Heart left ventricle (tissue), 16 donors: ENCODE data around the gene PTTG2. TPM values are rescaled to one million over a fixed set of nuclear protein-coding genes. Genes with fewer than 3 reads are reported as not detected.
A peak's percentile ranks its signal among the peaks of the same experiment; 100 is the strongest.

Experiments
- ATAC-seq, 4 donors: fragments of 200-7000 bp; cut with Tn5 transposase; one replicate each; pipeline ENCODE4 v1.9.1; 2020 to 2022; ENCODE audit warnings: moderate library complexity in 4 of 4, mild to moderate bottlenecking in 3 of 4, moderate number of reproducible peaks in 1 of 4
- DNase-seq, 5 donors: peaks; one replicate each; pipeline ENCODE4 v3.0.0-alpha.2; 2020
- H3K27ac ChIP-seq, 12 donors: fragments of 200-600 bp; sonication (generic) in 4 of 12; one replicate each; pipeline versions ENCODE4 v1.5.0 to v1.8.0; 2016 to 2022; ENCODE audit warnings: mild to moderate bottlenecking in 2 of 12
- H3K27me3 ChIP-seq, 9 donors: fragments of 200-600 bp; sonication (generic) in 2 of 9; one replicate each; pipeline versions ENCODE4 v1.5.1 to v1.8.0; 2016 to 2022; ENCODE audit warnings: mild to moderate bottlenecking in 3 of 9
- H3K36me3 ChIP-seq, 9 donors: fragments of 200-600 bp; sonication (generic) in 2 of 9; one replicate each; pipeline versions ENCODE4 v1.5.0 to v1.8.0; 2018 to 2022; ENCODE audit warnings: mild to moderate bottlenecking in 2 of 9
- H3K4me1 ChIP-seq, 12 donors: fragments of 200-600 bp; sonication (generic) in 4 of 12; one replicate each; pipeline versions ENCODE4 v1.5.0 to v1.8.0; 2016 to 2022; ENCODE audit warnings: mild to moderate bottlenecking in 3 of 12
- H3K4me3 ChIP-seq, 12 donors: fragments of 200-600 bp; sonication (generic) in 4 of 12; one replicate each; pipeline versions ENCODE4 v1.5.0 to v1.8.0; 2017 to 2022; ENCODE audit warnings: mild to moderate bottlenecking in 9 of 12, moderate library complexity in 4 of 12
- H3K9me3 ChIP-seq, 12 donors: fragments of 200-600 bp; sonication (generic) in 4 of 12; one replicate each; pipeline versions ENCODE4 v1.5.0 to v1.8.0; 2016 to 2022; ENCODE audit warnings: mild to moderate bottlenecking in 1 of 12
- POLR2A ChIP-seq, 2 donors: fragments of 450-650 bp; IDR thresholded peaks; one replicate each; pipeline ENCODE4 v1.6.1; 2017; ENCODE audit warnings: antibody characterized with exemption in 2 of 2, mild to moderate bottlenecking in 2 of 2, moderate library complexity in 2 of 2
- WGBS, 4 donors: extraction: QIAGEN DNeasy Blood & Tissue Kit in 2 of 4; methylation state at CpG; one replicate each; pipeline versions ENCODE4 v1.1.5 to v1.1.7; 2013 to 2018; 5-methylcytosine and 5-hydroxymethylcytosine counted together
- intact Hi-C, 10 donors: fragments of 100-400 bp; cut with DNase I; formaldehyde crosslinking; loops; one replicate each; pipeline versions ENCODE4 v1.11.1 to v1.14.2; 2022
- long read RNA-seq, 3 donors: library from polyadenylated mRNA; unstranded; transcript quantifications; one replicate each; pipeline ENCODE4 v2.0.0, GENCODE V29; 2020 to 2021
- polyA plus RNA-seq, 2 donors: library from polyadenylated mRNA; stranded (reverse); fragments of 200-250 nt; gene quantifications; one replicate each; pipeline ENCODE4 v1.2.3, GENCODE V29; 2013
- total RNA-seq, 9 donors: library from RNA; depleted of rRNA in 2 of 9; stranded (reverse); fragments of >200 nt in 2 of 9; fragmentation: NEBNext Ultra II Directional in 3 of 9; extraction: Animal tissue kit (Norgen Biotek cat#: 25700) in 3 of 9; gene quantifications; one replicate each; pipeline versions ENCODE4 v1.1.0 to v1.2.4, GENCODE V29; 2016 to 2023
- TF ChIP-seq, protein P1 (sequence below), 12 donors: fragments of 200-600 bp; sonication (generic) in 4 of 12; IDR thresholded peaks; one replicate each; pipeline versions ENCODE4 v1.5.0 to v1.8.0; 2018 to 2022; ENCODE audit warnings: antibody characterized with exemption in 12 of 12, mild to moderate bottlenecking in 5 of 12
- donor health status: ischemic (EF 13 %, LVEDD 7.1; RV severe dilation, severe dysfunction).
- donor health status: healthy with polysubstance abuse.
- donor health status: DM: no; HTN: yes; CAD: no.
- donor health status: DM: no; HTN: no; CAD: no.
- donor health status: ischemic (EF 25% LVEDD 6.9; RV normal size, moderate dysfunction).
- donor health status: ischemic (EF 25% LVEDD 5.7; RV mildly dilated, moderate dysfunction).
- donor health status: healthy.
- donor health status: DM: yes; HTN: yes; CAD: no.
- donor health status: ischemic (EF 35%, LVEDD 5.7; RV mildly dilated, moderate dysfunction).
- donor health status: nonischemic (EF 11% LVEDD 7.7; RV severe dilation, severe dysfunction).
- donor health status: DM: yes; HTN: yes; CAD: no.
- donor health status: PGD.
- donor health status: ischemic (EF 29% LVEDD 5.4; RV normal size, mild dysfunction).
- donor health status: nonischemic (EF 23%, LVEDD 6.1; RV moderate dilation, normal function).

PTTG2 gene
- total RNA-seq (1 to 10 TPM in 4 of 9 donors, under 1 TPM in 2, not detected in 3; 0.48 to 2.3 (median 1.0) TPM), polyA plus RNA-seq (1 to 10 TPM in 1 of 2 donors, under 1 TPM in 1; 0.88 to 1.2 TPM)
- long read RNA-seq, donor 1, result 0 reads
- long read RNA-seq, donor 2, result 0 reads
- long read RNA-seq, donor 3, result 0 reads

GRCh38 chr4:37960098-37960497, at the start of gene PTTG2:
Gene PTTG2, plus strand, starts transcription at chr4:37960398. Its CDS starts 37 bp downstream, at chr4:37960435.
- intact Hi-C loops, result no loop called here
- 91 to 95% (median 92%) methylated on average over 5 of the region's 5 CpGs for WGBS, 4 donors
- ATAC-seq, result no peak

GRCh38 chr4:37914539-37914938, 45.7 kb upstream of the PTTG2 start:
- no peaks in the 10 kb centered on the region for H3K27me3 ChIP-seq
- 90 to 92% (median 91%) methylated on average over 3 of the region's 3 CpGs for WGBS, 4 donors
- peaks cover 0 to 26% (median 6%) of the 10 kb centered on the region in 12 donors for H3K4me1 ChIP-seq
- no peak for DNase-seq
- TF ChIP-seq, protein P1, sequence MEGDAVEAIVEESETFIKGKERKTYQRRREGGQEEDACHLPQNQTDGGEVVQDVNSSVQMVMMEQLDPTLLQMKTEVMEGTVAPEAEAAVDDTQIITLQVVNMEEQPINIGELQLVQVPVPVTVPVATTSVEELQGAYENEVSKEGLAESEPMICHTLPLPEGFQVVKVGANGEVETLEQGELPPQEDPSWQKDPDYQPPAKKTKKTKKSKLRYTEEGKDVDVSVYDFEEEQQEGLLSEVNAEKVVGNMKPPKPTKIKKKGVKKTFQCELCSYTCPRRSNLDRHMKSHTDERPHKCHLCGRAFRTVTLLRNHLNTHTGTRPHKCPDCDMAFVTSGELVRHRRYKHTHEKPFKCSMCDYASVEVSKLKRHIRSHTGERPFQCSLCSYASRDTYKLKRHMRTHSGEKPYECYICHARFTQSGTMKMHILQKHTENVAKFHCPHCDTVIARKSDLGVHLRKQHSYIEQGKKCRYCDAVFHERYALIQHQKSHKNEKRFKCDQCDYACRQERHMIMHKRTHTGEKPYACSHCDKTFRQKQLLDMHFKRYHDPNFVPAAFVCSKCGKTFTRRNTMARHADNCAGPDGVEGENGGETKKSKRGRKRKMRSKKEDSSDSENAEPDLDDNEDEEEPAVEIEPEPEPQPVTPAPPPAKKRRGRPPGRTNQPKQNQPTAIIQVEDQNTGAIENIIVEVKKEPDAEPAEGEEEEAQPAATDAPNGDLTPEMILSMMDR (IDR thresholded peaks at IDR 0.05), result no peak
- TF ChIP-seq POLR2A (IDR thresholded peaks at IDR 0.05), result no peak
- intact Hi-C loops, result no loop called here
- H3K4me3 ChIP-seq, result no peak overlapping the region
- no peaks in the 10 kb centered on the region for H3K9me3 ChIP-seq
- no peak overlapping the region for H3K27ac ChIP-seq
- ATAC-seq, result no peak
- H3K36me3 ChIP-seq, result peaks cover 0 to 2% (median 0%) of the 10 kb centered on the region in 9 donors

More at GRCh38 chr4:37960098-37960497, at the start of gene PTTG2:
- H3K4me1 ChIP-seq, result peaks cover 0 to 10% (median 0%) of the 10 kb centered on the region in 12 donors
- no peaks in the 10 kb centered on the region for H3K27me3 ChIP-seq
- TF ChIP-seq, protein P1 (IDR thresholded peaks at IDR 0.05), result no peak
- no peak for TF ChIP-seq POLR2A (IDR thresholded peaks at IDR 0.05)
- peak within 1 kb of the TSS in 1 of 12 donors; percentile 4 for H3K27ac ChIP-seq
- H3K4me3 ChIP-seq, result no peak within 1 kb of the TSS
- H3K9me3 ChIP-seq, result no peaks in the 10 kb centered on the region
- no peak for DNase-seq
- no peaks in the 10 kb centered on the region for H3K36me3 ChIP-seq

- WGBS, 4 donors, result 78 to 87% (median 83%) methylated on average over 7 of the region's 7 CpGs
Observed at GRCh38 chr4:37917388-37917787, 42.8 kb upstream of the PTTG2 start.

DNA sequence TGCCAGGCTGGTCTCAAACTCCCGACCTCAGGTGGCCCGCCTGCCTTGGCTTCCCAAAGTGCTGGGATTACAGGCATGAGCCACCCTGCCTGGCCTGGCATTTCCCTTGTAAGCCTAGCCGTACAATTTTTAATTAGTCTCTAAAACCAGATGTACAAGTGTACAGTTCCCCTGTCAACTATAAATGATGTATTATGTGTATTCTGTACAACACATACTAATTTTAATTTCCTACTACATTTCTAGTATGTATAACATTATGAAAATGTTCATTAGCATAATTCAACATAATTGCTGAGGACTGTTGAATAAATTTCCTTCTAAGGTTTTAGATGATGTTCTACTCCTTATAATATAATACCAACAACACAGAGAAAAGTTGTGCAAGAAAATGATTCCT, 41.5 kb upstream of the PTTG2 start:
- Histone ChIP-seq H3K36me3 (peaks cover 0 to 2% (median 0%) of the 10 kb centered on the region in 9 donors), H3K4me1 (peaks cover 0 to 14% (median 0%) of the 10 kb centered on the region in 12 donors), H3K4me3 (no peak overlapping the region), H3K27me3 (no peaks in the 10 kb centered on the region), H3K27ac (peak overlapping the region in 1 of 12 donors; percentile 14), H3K9me3 (no peaks in the 10 kb centered on the region)
- TF ChIP-seq POLR2A (IDR thresholded peaks at IDR 0.05), result no peak
- TF ChIP-seq, protein P1 (IDR thresholded peaks at IDR 0.05), result no peak
- ATAC-seq, result no peak
- 90 to 98% (median 92%) methylated on average over 3 of the region's 3 CpGs for WGBS, 4 donors
- no peak for DNase-seq
- intact Hi-C loops, result no loop called here

More at GRCh38 chr4:37917388-37917787, 42.8 kb upstream of the PTTG2 start:
- no peak for TF ChIP-seq POLR2A (IDR thresholded peaks at IDR 0.05)
- TF ChIP-seq, protein P1 (IDR thresholded peaks at IDR 0.05), result no peak
- H3K27ac ChIP-seq, result no peak overlapping the region
- ATAC-seq (peak in 1 of 4 donors; percentile 54), DNase-seq (peak in 3 of 5 donors; percentile 43 to 57 (median 52))
- peaks cover 0 to 2% (median 0%) of the 10 kb centered on the region in 9 donors for H3K36me3 ChIP-seq
- H3K9me3 ChIP-seq, result no peaks in the 10 kb centered on the region
- intact Hi-C loops, result no loop called here
- peaks cover 0 to 11% (median 0%) of the 10 kb centered on the region in 12 donors for H3K4me1 ChIP-seq
- no peaks in the 10 kb centered on the region for H3K27me3 ChIP-seq
- no peak overlapping the region for H3K4me3 ChIP-seq
